HepG2 (cell line): ENCODE results near the gene MLXIPL. TPM values are rescaled to one million over a fixed set of nuclear protein-coding genes. Genes with fewer than 3 reads are reported as not detected.

ENCODE experiments used
- AGO2 ChIP-seq: fragments of 200-400 bp; formaldehyde crosslinking; optimal IDR thresholded peaks from 2 replicates; pipeline ENCODE3; 2017; ENCODE audit warnings: mild to moderate bottlenecking, low read depth, low read length, moderate library complexity
- BHLHE40 ChIP-seq: IDR thresholded peaks from 2 replicates; pipeline ENCODE4 v1.6.1; 2011; ENCODE audit warnings: low read length, improper control_type of control experiment
- CCAR2 ChIP-seq: fragments of 200-400 bp; formaldehyde crosslinking; optimal IDR thresholded peaks from 2 replicates; pipeline ENCODE3; 2018; ENCODE audit warnings: low read depth, mild to moderate bottlenecking, low read length, moderate library complexity
- KDM1A ChIP-seq: IDR thresholded peaks from 2 replicates; pipeline ENCODE4 v1.6.1; 2016; ENCODE audit warnings: missing compliant biosample characterization
- NFKBIZ ChIP-seq: IDR thresholded peaks from 2 replicates; pipeline ENCODE4 v1.6.1; 2018; ENCODE audit warnings: missing genetic modification reagents, missing compliant biosample characterization
- PATZ1 ChIP-seq: sonication (generic); formaldehyde crosslinking; IDR thresholded peaks from 2 replicates; pipeline ENCODE4 v1.4.0; 2020; ENCODE audit warnings: missing genetic modification reagents
- SMAD1 ChIP-seq: sonication (generic); formaldehyde crosslinking; IDR thresholded peaks from 2 replicates; pipeline ENCODE4 v1.4.0; 2020; ENCODE audit warnings: missing genetic modification reagents, low read depth, mild to moderate bottlenecking, borderline replicate concordance
- SNAPC5 ChIP-seq: sonication (generic); formaldehyde crosslinking; IDR thresholded peaks from 2 replicates; pipeline ENCODE4 v1.8.1; 2023; ENCODE audit warnings: mild to moderate bottlenecking, missing genetic modification reagents, borderline replicate concordance
- THAP7 ChIP-seq: sonication (generic); formaldehyde crosslinking; IDR thresholded peaks from 2 replicates; pipeline ENCODE4 v1.8.1; 2023; ENCODE audit warnings: mild to moderate bottlenecking, missing genetic modification reagents
- U2AF1 ChIP-seq: fragments of 200-400 bp; formaldehyde crosslinking; optimal IDR thresholded peaks from 2 replicates; pipeline ENCODE3; 2017; ENCODE audit warnings: mild to moderate bottlenecking, low read depth, low read length
- ZFP62 ChIP-seq: sonication (generic); formaldehyde crosslinking; IDR thresholded peaks from 2 replicates; pipeline ENCODE4 v1.4.0; 2020; ENCODE audit warnings: missing genetic modification reagents
- ZNF253 ChIP-seq: sonication (generic); formaldehyde crosslinking; IDR thresholded peaks from 2 replicates; pipeline ENCODE4 v1.8.0; 2022; ENCODE audit warnings: mild to moderate bottlenecking, missing genetic modification reagents, borderline replicate concordance
- ZNF326 ChIP-seq: sonication (generic); formaldehyde crosslinking; IDR thresholded peaks from 2 replicates; pipeline ENCODE4 v1.4.0; 2020; ENCODE audit warnings: missing genetic modification reagents, borderline replicate concordance
- ZNF431 ChIP-seq: sonication (generic); formaldehyde crosslinking; IDR thresholded peaks from 2 replicates; pipeline ENCODE4 v1.9.0; 2022; ENCODE audit warnings: missing genetic modification reagents, low read depth, mild to moderate bottlenecking, borderline replicate concordance
- ZNF512B ChIP-seq: sonication (generic); formaldehyde crosslinking; IDR thresholded peaks from 2 replicates; pipeline ENCODE4 v1.5.1; 2020; ENCODE audit warnings: missing genetic modification reagents, mild to moderate bottlenecking, borderline replicate concordance
- ZNF563 ChIP-seq: sonication (generic); formaldehyde crosslinking; IDR thresholded peaks from 2 replicates; pipeline ENCODE4 v1.8.0; 2022; ENCODE audit warnings: mild to moderate bottlenecking, moderate library complexity, missing genetic modification reagents
- ZNF574 ChIP-seq: sonication (generic); formaldehyde crosslinking; IDR thresholded peaks from 2 replicates; pipeline ENCODE4 v1.4.0; 2020; ENCODE audit warnings: missing genetic modification reagents
- ZNF713 ChIP-seq: sonication (generic); formaldehyde crosslinking; IDR thresholded peaks from 2 replicates; pipeline ENCODE4 v1.4.0; 2020; ENCODE audit warnings: mild to moderate bottlenecking, missing genetic modification reagents
- ZNF747 ChIP-seq: sonication (generic); formaldehyde crosslinking; IDR thresholded peaks from 2 replicates; pipeline ENCODE4 v1.8.1; 2023; ENCODE audit warnings: missing genetic modification reagents, mild to moderate bottlenecking, borderline replicate concordance
- ZNF841 ChIP-seq: sonication (generic); formaldehyde crosslinking; IDR thresholded peaks from 2 replicates; pipeline ENCODE4 v1.8.1; 2023; ENCODE audit warnings: missing genetic modification reagents, borderline replicate concordance
- polyA plus RNA-seq, 8 experiments: library from polyadenylated mRNA; depleted of rRNA in 3 of 8; stranded (reverse) in 7 of 8; unstranded in 1 of 8; fragments of >200 nt; fragmentation: Illumina TruSeq in 4 of 8; extraction: Trizol in 4 of 8; gene quantifications; 2 replicates each; pipeline versions ENCODE4 v1.2.1 to v1.2.3, GENCODE V29; 2011 to 2016; ENCODE audit warnings: low read depth in 4 of 8, missing spikeins in 1 of 8, mixed read lengths in 1 of 8; ENCODE audit not compliant: insufficient read depth in 1 of 8
- total RNA-seq, 5 experiments: library from RNA; depleted of rRNA; stranded (reverse); fragments of >200 nt; fragmentation: Illumina TruSeq; extraction: Trizol; gene quantifications; 2 replicates each; pipeline ENCODE4 v1.2.3, GENCODE V29; 2016; ENCODE audit warnings: low read depth in 1 of 5

Gene MLXIPL
- total and polyA plus RNA-seq, 2 of the 13 experiments (the other 11 are each of a cell fraction or from before 2014, with no cell fraction given) = 51.6 to 60.1 TPM

- TF ChIP-seq SMAD1 (0 out of 2 replicates have a peak, but pooled peaks have one; percentile 39), ZNF563 (CRISPR knock-in tag) (no peak), ZNF512B (no peak), ZNF841 (CRISPR knock-in tag) (no peak), CCAR2 (no peak), NFKBIZ (CRISPR knock-in tag) (no peak), U2AF1 (no peak), BHLHE40 (no peak), ZNF326 (CRISPR knock-in tag) (peak; percentile 82), SNAPC5 (CRISPR knock-in tag) (no peak), ZNF253 (CRISPR knock-in tag) (no peak), AGO2 (peak; percentile 100), THAP7 (no peak), KDM1A (no peak), ZNF747 (CRISPR knock-in tag) (0 out of 2 replicates have a peak, but pooled peaks have one; percentile 69), ZNF431 (CRISPR knock-in tag) (no peak), ZFP62 (CRISPR knock-in tag) (no peak), ZNF574 (no peak), ZNF713 (CRISPR knock-in tag) (no peak), PATZ1 (CRISPR knock-in tag) (0 out of 2 replicates have a peak, but pooled peaks have one; percentile 2)
Observed at GRCh38 chr7:73602721-73603651, 21.3 kb downstream of the MLXIPL start (continued).
